Measurements from ENCODE around the gene WTAP. TPM values are rescaled to one million over a fixed set of nuclear protein-coding genes. Genes with fewer than 3 reads are reported as not detected.

Gene WTAP
- total and polyA plus RNA-seq, 2 experiments from 2014 or later: 108 to 121 TPM

- H3K27ac ChIP-seq (ENCODE audit: low read depth): no peak overlapping the region
Measured at GRCh38 chr6:159679091-159680077, 47.9 kb upstream of the WTAP start.

GRCh38 chr6:159680104-159680503 lies 47.2 kb upstream of the WTAP start:
- Histone ChIP-seq H3K4me3 (no peak overlapping the region), H3K79me2 (replicated peaks; ENCODE audit: insufficient read depth) (peaks cover 7% of the 10 kb centered on the region), H3K4me1 (ENCODE audit: insufficient read depth) (no peaks in the 10 kb centered on the region), H3K27ac (ENCODE audit: low read depth) (no peak overlapping the region), H4K20me1 (replicated peaks; ENCODE audit: insufficient read depth) (no peaks in the 10 kb centered on the region; the same call in 1 of the 2 replicates), H2AFZ (no peak overlapping the region), H3K27me3 (ENCODE audit: insufficient read depth) (no peaks in the 10 kb centered on the region), H3K9me2 (ENCODE audit: insufficient read depth) (no peaks in the 10 kb centered on the region), H3F3A (replicated peaks; ENCODE audit: low read depth) (no peaks in the 10 kb centered on the region), H3K4me2 (no peak overlapping the region), H3K36me3 (ENCODE audit: insufficient read depth) (peaks cover 15% of the 10 kb centered on the region; the same call in 1 of the 2 replicates)
- DNase-seq (ENCODE audit: low spot score): no peak
- no peak for ATAC-seq
- Mint-ChIP-seq H3K27me3 (ENCODE audit: insufficient read depth, low read depth, poor library complexity) (peaks cover 2% of the 10 kb centered on the region), H3K36me3 (ENCODE audit: low read depth) (peaks cover 29% of the 10 kb centered on the region; the same call in 2 of the 3 replicates), H3K4me3 (no peak overlapping the region), H3K4me1 (no peaks in the 10 kb centered on the region), H3K9me3 (peaks cover 3% of the 10 kb centered on the region; the same call in 1 of the 3 replicates), H3K27ac (no peak overlapping the region)
- no peak for TF ChIP-seq ETS1 (IDR thresholded peaks at IDR 0.05)
- no peak for TF ChIP-seq ZNF114 (CRISPR knock-in tag; IDR thresholded peaks at IDR 0.05)
- no peak for TF ChIP-seq CREB1 (CRISPR knock-in tag; IDR thresholded peaks at IDR 0.05; ENCODE audit: low read depth)
- no peak for TF ChIP-seq JUNB (IDR thresholded peaks at IDR 0.05; ENCODE audit: unreplicated experiment)
- TF ChIP-seq REST (IDR thresholded peaks at IDR 0.05; ENCODE audit: unreplicated experiment): no peak
- no peak for TF ChIP-seq EZH2 (IDR thresholded peaks at IDR 0.05; ENCODE audit: low read depth, unreplicated experiment)

More at GRCh38 chr6:159679091-159680077, 47.9 kb upstream of the WTAP start:
- peaks cover 28% of the 10 kb centered on the region; the same call in 2 of the 3 replicates for H3K36me3 Mint-ChIP-seq (ENCODE audit: low read depth)
- Histone ChIP-seq H3K4me3 (no peak overlapping the region), H3F3A (replicated peaks; ENCODE audit: low read depth) (no peaks in the 10 kb centered on the region), H3K27me3 (ENCODE audit: insufficient read depth) (no peaks in the 10 kb centered on the region), H2AFZ (no peak overlapping the region), H3K79me2 (replicated peaks; ENCODE audit: insufficient read depth) (peaks cover 7% of the 10 kb centered on the region), H4K20me1 (replicated peaks; ENCODE audit: insufficient read depth) (no peaks in the 10 kb centered on the region; the same call in 1 of the 2 replicates), H3K4me1 (ENCODE audit: insufficient read depth) (no peaks in the 10 kb centered on the region), H3K9me2 (ENCODE audit: insufficient read depth) (no peaks in the 10 kb centered on the region), H3K4me2 (no peak overlapping the region), H3K36me3 (ENCODE audit: insufficient read depth) (peaks cover 15% of the 10 kb centered on the region; the same call in 1 of the 2 replicates)
- peaks cover 3% of the 10 kb centered on the region; the same call in 2 of the 3 replicates for H3K9me3 Mint-ChIP-seq
- H3K4me3 Mint-ChIP-seq: no peak overlapping the region
- H3K27me3 Mint-ChIP-seq (ENCODE audit: insufficient read depth, low read depth, poor library complexity): peaks cover 2% of the 10 kb centered on the region
- ATAC-seq (no peak), DNase-seq (ENCODE audit: low spot score) (no peak)
- no peak overlapping the region for H3K27ac Mint-ChIP-seq
- TF ChIP-seq EZH2 (IDR thresholded peaks at IDR 0.05; ENCODE audit: low read depth, unreplicated experiment) (no peak), CTCF (conservative IDR thresholded peaks at IDR 0.05; ENCODE audit: low read depth in 2 of 2) (no peak)
- H3K4me1 Mint-ChIP-seq: no peaks in the 10 kb centered on the region

Data from GM23338 (cell line).